Measurements from ENCODE around the gene POC1B.

The POC1B gene

GRCh38 chr12:89525305-89525823, 483 bp downstream of the POC1B start:
- peak; percentile 41 for ATAC-seq (replicated peaks; ENCODE audit: extremely low read depth, poor library complexity, severe bottlenecking)
- Mint-ChIP-seq H3K27ac (ENCODE audit: low read depth) (peak overlapping the region; percentile 90), H3K4me1 (peaks cover 53% of the 10 kb centered on the region), H3K9me3 (no peaks in the 10 kb centered on the region), H3K27me3 (no peaks in the 10 kb centered on the region), H3K4me3 (peak overlapping the region; percentile 90), H3K36me3 (ENCODE audit: insufficient read depth) (peaks cover 29% of the 10 kb centered on the region)
- DNase-seq (ENCODE audit: low spot score in 2 of 2): peak; percentile 15 to 23

GRCh38 chr12:89524541-89525304, 1.1 kb downstream of the POC1B start, which contains the start of gene GALNT4:
GALNT4 (minus strand) TSS chr12:89524796; CDS start chr12:89524549, 247 bp downstream.
- Mint-ChIP-seq H3K4me1 (peaks cover 52% of the 10 kb centered on the region), H3K4me3 (peak within 1 kb of the TSS; percentile 90), H3K36me3 (ENCODE audit: insufficient read depth) (peaks cover 29% of the 10 kb centered on the region), H3K9me3 (no peaks in the 10 kb centered on the region), H3K27ac (ENCODE audit: low read depth) (peak within 1 kb of the TSS; percentile 90), H3K27me3 (no peaks in the 10 kb centered on the region)
- DNase-seq (ENCODE audit: low spot score in 2 of 2): peak; percentile 55 to 56
- ATAC-seq (replicated peaks; ENCODE audit: extremely low read depth, poor library complexity, severe bottlenecking): peak; percentile 47

GRCh38 chr12:89523843-89524540, 1.9 kb downstream of the POC1B start:
- peak overlapping the region; percentile 90 for H3K4me3 Mint-ChIP-seq
- no peaks in the 10 kb centered on the region for H3K27me3 Mint-ChIP-seq
- ATAC-seq (replicated peaks; ENCODE audit: extremely low read depth, poor library complexity, severe bottlenecking): no peak
- no peaks in the 10 kb centered on the region for H3K9me3 Mint-ChIP-seq
- peak overlapping the region; percentile 90 for H3K27ac Mint-ChIP-seq (ENCODE audit: low read depth)
- DNase-seq (ENCODE audit: low spot score in 2 of 2): no peak
- peaks cover 48% of the 10 kb centered on the region for H3K4me1 Mint-ChIP-seq
- H3K36me3 Mint-ChIP-seq (ENCODE audit: insufficient read depth): peaks cover 29% of the 10 kb centered on the region

GRCh38 chr12:89523393-89523792, 2.5 kb downstream of the POC1B start:
- ATAC-seq (replicated peaks; ENCODE audit: extremely low read depth, poor library complexity, severe bottlenecking): no peak
- peaks cover 29% of the 10 kb centered on the region for H3K36me3 Mint-ChIP-seq (ENCODE audit: insufficient read depth)
- no peaks in the 10 kb centered on the region for H3K9me3 Mint-ChIP-seq
- H3K27ac Mint-ChIP-seq (ENCODE audit: low read depth): no peak overlapping the region
- no peaks in the 10 kb centered on the region for H3K27me3 Mint-ChIP-seq
- no peak for DNase-seq (ENCODE audit: low spot score in 2 of 2)
- H3K4me1 Mint-ChIP-seq: peaks cover 51% of the 10 kb centered on the region
- peak overlapping the region; percentile 90 for H3K4me3 Mint-ChIP-seq

- DNase-seq (ENCODE audit: low spot score in 2 of 2): no peak
- ATAC-seq (replicated peaks; ENCODE audit: extremely low read depth, poor library complexity, severe bottlenecking): no peak
- Mint-ChIP-seq H3K36me3 (ENCODE audit: insufficient read depth) (peaks cover 31% of the 10 kb centered on the region), H3K4me3 (peak overlapping the region; percentile 47), H3K9me3 (no peaks in the 10 kb centered on the region), H3K27me3 (no peaks in the 10 kb centered on the region), H3K4me1 (peaks cover 44% of the 10 kb centered on the region), H3K27ac (ENCODE audit: low read depth) (no peak overlapping the region)
Measured at GRCh38 chr12:89521364-89522223, 4.3 kb downstream of the POC1B start.

GRCh38 chr12:89517720-89518119, 8.1 kb downstream of the POC1B start:
- H3K36me3 Mint-ChIP-seq (ENCODE audit: insufficient read depth): peaks cover 8% of the 10 kb centered on the region
- DNase-seq (ENCODE audit: low spot score in 2 of 2): no peak
- no peaks in the 10 kb centered on the region for H3K9me3 Mint-ChIP-seq
- no peaks in the 10 kb centered on the region for H3K27me3 Mint-ChIP-seq
- no peak overlapping the region for H3K27ac Mint-ChIP-seq (ENCODE audit: low read depth)
- peaks cover 28% of the 10 kb centered on the region for H3K4me1 Mint-ChIP-seq
- no peak overlapping the region for H3K4me3 Mint-ChIP-seq
- no peak for ATAC-seq (replicated peaks; ENCODE audit: extremely low read depth, poor library complexity, severe bottlenecking)

GRCh38 chr12:89516633-89517032, 9.2 kb downstream of the POC1B start:
- DNase-seq (ENCODE audit: low spot score in 2 of 2): no peak
- H3K9me3 Mint-ChIP-seq: no peaks in the 10 kb centered on the region
- no peaks in the 10 kb centered on the region for H3K27me3 Mint-ChIP-seq
- H3K4me3 Mint-ChIP-seq: no peak overlapping the region
- no peak for ATAC-seq (replicated peaks; ENCODE audit: extremely low read depth, poor library complexity, severe bottlenecking)
- H3K4me1 Mint-ChIP-seq: peaks cover 18% of the 10 kb centered on the region
- no peak overlapping the region for H3K27ac Mint-ChIP-seq (ENCODE audit: low read depth)
- H3K36me3 Mint-ChIP-seq (ENCODE audit: insufficient read depth): peaks cover 3% of the 10 kb centered on the region

- no peak overlapping the region for H3K27ac Mint-ChIP-seq (ENCODE audit: low read depth)
- no peaks in the 10 kb centered on the region for H3K27me3 Mint-ChIP-seq
- H3K4me1 Mint-ChIP-seq: peaks cover 11% of the 10 kb centered on the region
- DNase-seq (ENCODE audit: low spot score in 2 of 2) (no peak), ATAC-seq (replicated peaks; ENCODE audit: extremely low read depth, poor library complexity, severe bottlenecking) (peak; percentile 14)
- H3K4me3 Mint-ChIP-seq: no peak overlapping the region
- H3K36me3 Mint-ChIP-seq (ENCODE audit: insufficient read depth): peaks cover 4% of the 10 kb centered on the region
- no peaks in the 10 kb centered on the region for H3K9me3 Mint-ChIP-seq
Measured at GRCh38 chr12:89514751-89515150, 11.1 kb downstream of the POC1B start.

GRCh38 chr12:89513544-89513943, 12.3 kb downstream of the POC1B start:
- Mint-ChIP-seq H3K4me3 (no peak overlapping the region), H3K27ac (ENCODE audit: low read depth) (no peak overlapping the region), H3K9me3 (no peaks in the 10 kb centered on the region), H3K27me3 (no peaks in the 10 kb centered on the region), H3K4me1 (peaks cover 7% of the 10 kb centered on the region), H3K36me3 (ENCODE audit: insufficient read depth) (peaks cover 6% of the 10 kb centered on the region)
- ATAC-seq (replicated peaks; ENCODE audit: extremely low read depth, poor library complexity, severe bottlenecking): no peak
- DNase-seq (ENCODE audit: low spot score in 2 of 2): no peak

GRCh38 chr12:89507015-89507824, 18.6 kb downstream of the POC1B start:
- no peak overlapping the region for H3K27ac Mint-ChIP-seq (ENCODE audit: low read depth)
- DNase-seq (ENCODE audit: low spot score in 2 of 2) (no peak), ATAC-seq (replicated peaks; ENCODE audit: extremely low read depth, poor library complexity, severe bottlenecking) (no peak)
- H3K4me1 Mint-ChIP-seq: peaks cover 17% of the 10 kb centered on the region
- H3K27me3 Mint-ChIP-seq: no peaks in the 10 kb centered on the region
- H3K9me3 Mint-ChIP-seq: no peaks in the 10 kb centered on the region
- peaks cover 5% of the 10 kb centered on the region for H3K36me3 Mint-ChIP-seq (ENCODE audit: insufficient read depth)
- no peak overlapping the region for H3K4me3 Mint-ChIP-seq

- ATAC-seq (replicated peaks; ENCODE audit: extremely low read depth, poor library complexity, severe bottlenecking) (no peak), DNase-seq (ENCODE audit: low spot score in 2 of 2) (no peak)
- Mint-ChIP-seq H3K27me3 (no peaks in the 10 kb centered on the region), H3K36me3 (ENCODE audit: insufficient read depth) (peaks cover 5% of the 10 kb centered on the region), H3K9me3 (no peaks in the 10 kb centered on the region), H3K4me3 (no peak overlapping the region), H3K27ac (ENCODE audit: low read depth) (peak overlapping the region; percentile 6), H3K4me1 (peaks cover 21% of the 10 kb centered on the region)
Measured at GRCh38 chr12:89506050-89506449, 19.8 kb downstream of the POC1B start.
